ENCODE data around the gene JAML. TPM values are rescaled to one million over a fixed set of nuclear protein-coding genes. Genes with fewer than 3 reads are reported as not detected.
A peak's percentile ranks its signal among the peaks of the same experiment; 100 is the strongest.

The JAML gene
- total and polyA plus RNA-seq, 2 of the 13 experiments (the other 11 are each of a cell fraction or from before 2014, with no cell fraction given), result 2.0 to 3.3 TPM

GRCh38 chr11:118264569-118265465, 40.0 kb upstream of the JAML start (continued):
- TF ChIP-seq PBX3 (CRISPR knock-in tag; IDR thresholded peaks at IDR 0.05; ENCODE audit: borderline replicate concordance) (no peak), SAFB2 (CRISPR knock-in tag; IDR thresholded peaks at IDR 0.05; ENCODE audit: borderline replicate concordance, low read depth) (no peak), HOXA3 (CRISPR knock-in tag; IDR thresholded peaks at IDR 0.05) (peak; percentile 7), SYNCRIP (IDR thresholded peaks at IDR 0.05; ENCODE audit: insufficient read depth, low read depth, low read length) (no peak), HCFC1 (IDR thresholded peaks at IDR 0.05; ENCODE audit: low read depth, low read length) (no peak), FOXK1 (CRISPR knock-in tag; IDR thresholded peaks at IDR 0.05; ENCODE audit: borderline replicate concordance, low read depth) (no peak), ZBTB37 (CRISPR knock-in tag; IDR thresholded peaks at IDR 0.05) (no peak), SIX1 (CRISPR knock-in tag; IDR thresholded peaks at IDR 0.05; ENCODE audit: borderline replicate concordance) (no peak), ARID2 (CRISPR knock-in tag; IDR thresholded peaks at IDR 0.05; ENCODE audit: borderline replicate concordance) (no peak), ZFP36 (IDR thresholded peaks at IDR 0.05; ENCODE audit: borderline replicate concordance, low read depth, low read length, partially characterized antibody) (no peak), CENPT (CRISPR knock-in tag; IDR thresholded peaks at IDR 0.05; ENCODE audit: low read depth) (no peak), DNMT3B (CRISPR knock-in tag; conservative IDR thresholded peaks at IDR 0.05) (no peak), CREB3 (CRISPR knock-in tag; IDR thresholded peaks at IDR 0.05) (no peak), PLRG1 (conservative IDR thresholded peaks at IDR 0.05) (no peak), ZNF530 (CRISPR knock-in tag; IDR thresholded peaks at IDR 0.05; ENCODE audit: low read depth) (no peak), RERE (CRISPR knock-in tag; IDR thresholded peaks at IDR 0.05; ENCODE audit: low read depth) (no peak), TEAD2 (CRISPR knock-in tag; IDR thresholded peaks at IDR 0.05) (no peak), HDAC1 (CRISPR knock-in tag; IDR thresholded peaks at IDR 0.05) (no peak), TP53 (CRISPR knock-in tag; conservative IDR thresholded peaks at IDR 0.05) (no peak), FOXA3 (CRISPR knock-in tag; IDR thresholded peaks at IDR 0.05) (no peak)
